PC-3 (cell line): Measurements from ENCODE around the gene KHNYN. TPM values are rescaled to one million over a fixed set of nuclear protein-coding genes. Genes with fewer than 3 reads are reported as not detected.

Source experiments
- ATAC-seq: fragments of 200-7000 bp; cut with Tn5 transposase; 2 replicates; pipeline ENCODE4 v1.9.1; 2020; ENCODE audit warnings: mild to moderate bottlenecking, moderate library complexity
- Bru-seq: library from RNA; stranded (reverse); fragments of 400-500 nt; gene quantifications from one replicate; lab custom pipeline; 2021; lab: Mats Ljungman, UMichigan
- BruChase-seq, 2 experiments: library from RNA; stranded (reverse); fragments of 400-500 nt; gene quantifications; one replicate each; lab custom pipeline; 2021; lab: Mats Ljungman, UMichigan
- BruUV-seq: library from RNA; stranded (reverse); fragments of 400-500 nt; replicated peaks from 2 replicates; lab custom pipeline; 2021; lab: Mats Ljungman, UMichigan
- CTCF ChIA-PET: fragments of 300-600 bp; sonication (Branson Sonifier 250); formaldehyde crosslinking; loops from one replicate; lab custom pipeline; 2022; ENCODE audit warnings: antibody characterized with exemption; lab: Charles Lee
- POLR2A ChIA-PET: fragments of 300-600 bp; sonication (Branson Sonifier 250); formaldehyde crosslinking; loops from one replicate; lab custom pipeline; 2022; ENCODE audit warnings: antibody characterized with exemption; ENCODE audit not compliant: unreplicated experiment; lab: Charles Lee
- DNase-seq: peaks from one replicate; pipeline ENCODE4 v3.0.0-alpha.2; 2015
- H2AFZ ChIP-seq: fragments of 300-600 bp; sonication (generic); 2 replicates; pipeline ENCODE4 v1.6.0; 2016; ENCODE audit warnings: antibody characterized with exemption, low read length
- H3F3A ChIP-seq: fragments of 300-600 bp; sonication (generic); one replicate; pipeline ENCODE4 v1.6.0; 2017; ENCODE audit warnings: antibody characterized with exemption, low read length, control low read depth, mild to moderate bottlenecking; ENCODE audit not compliant: unreplicated experiment
- H3K27ac ChIP-seq: fragments of 300-600 bp; sonication (generic); 2 replicates; pipeline ENCODE4 v1.5.1; 2016; ENCODE audit warnings: mild to moderate bottlenecking, low read length
- H3K27me3 ChIP-seq: fragments of 300-600 bp; sonication (generic); 2 replicates; pipeline ENCODE4 v1.6.1; 2016; ENCODE audit warnings: low read length, mixed read lengths
- H3K36me3 ChIP-seq: fragments of 300-600 bp; sonication (generic); 2 replicates; pipeline ENCODE4 v1.6.1; 2016; ENCODE audit warnings: low read depth, mixed run types, low read length, mixed read lengths
- H3K4me1 ChIP-seq: fragments of 300-600 bp; sonication (generic); 2 replicates; pipeline ENCODE4 v1.5.1; 2016; ENCODE audit warnings: low read length; ENCODE audit not compliant: insufficient read depth
- H3K4me2 ChIP-seq: fragments of 300-600 bp; sonication (generic); 2 replicates; pipeline ENCODE4 v1.6.0; 2016; ENCODE audit warnings: low read length
- H3K4me3 ChIP-seq: fragments of 300-600 bp; sonication (generic); 2 replicates; pipeline ENCODE4 v1.5.1; 2016; ENCODE audit warnings: mild to moderate bottlenecking, low read length, mixed read lengths
- H3K79me2 ChIP-seq: fragments of 300-600 bp; sonication (generic); 2 replicates; pipeline ENCODE4 v1.6.1; 2017; ENCODE audit warnings: low read length, mixed read lengths
- H3K9ac ChIP-seq: fragments of 300-600 bp; sonication (generic); 2 replicates; pipeline ENCODE4 v1.6.0; 2016; ENCODE audit warnings: mild to moderate bottlenecking, low read length
- H3K9me2 ChIP-seq: fragments of 300-600 bp; sonication (generic); replicated peaks from 2 replicates; pipeline ENCODE4 v1.6.1; 2016; ENCODE audit warnings: mixed run types, low read length, mixed read lengths
- H3K9me3 ChIP-seq: fragments of 300-600 bp; sonication (generic); 2 replicates; pipeline ENCODE4 v1.6.1; 2016; ENCODE audit warnings: low read length, mixed read lengths
- H4K20me1 ChIP-seq: fragments of 300-600 bp; sonication (generic); 2 replicates; pipeline ENCODE4 v1.6.1; 2016; ENCODE audit warnings: low read length, mixed read lengths
- EZH2 ChIP-seq: fragments of 300-600 bp; sonication (generic); IDR thresholded peaks from one replicate; pipeline ENCODE4 v1.6.1; 2017; ENCODE audit warnings: antibody characterized with exemption, mild to moderate bottlenecking, low read length; ENCODE audit not compliant: unreplicated experiment
- EZH2phosphoT487 ChIP-seq: fragments of 300-600 bp; sonication (generic); IDR thresholded peaks from 2 replicates; pipeline ENCODE4 v1.6.1; 2018; ENCODE audit warnings: mild to moderate bottlenecking, antibody characterized with exemption, low read length, borderline replicate concordance
- intact Hi-C: fragments of 100-400 bp; cut with micrococcal nuclease; formaldehyde crosslinking; loops from 2 replicates; pipeline ENCODE4 v1.9.0; 2023
- long read RNA-seq: library from polyadenylated mRNA; unstranded; transcript quantifications from one replicate; pipeline ENCODE4 v2.0.0, GENCODE V29; 2021; ENCODE audit not compliant: unreplicated experiment
- total RNA-seq: library from RNA; depleted of rRNA; stranded (reverse); fragments of >200 nt; gene quantifications from 2 replicates; pipeline ENCODE4 v1.2.3, GENCODE V29; 2014; rRNA removed
- TF ChIP-seq, protein P1 (sequence below): fragments of 300-600 bp; sonication (generic); conservative IDR thresholded peaks from 2 replicates; pipeline ENCODE4 v1.5.1; 2017; ENCODE audit warnings: antibody characterized with exemption, low read depth, mild to moderate bottlenecking, low read length

Gene KHNYN
- total RNA-seq (50.9 and 51.6 TPM in 2 replicates), Bru-seq, nascent RNA (percentile 90 among the genes with signal in this experiment), BruChase-seq, experiment 1, labeled RNA remaining after a 6-hour chase (percentile 92 among the genes with signal in this experiment), BruChase-seq, experiment 2, labeled RNA remaining after a 2-hour chase (percentile 95 among the genes with signal in this experiment)
- long read RNA-seq, transcript KHNYN-206 (8 exons, 2,443 nt), result minor isoform, 7 of 99 reads
- long read RNA-seq, transcript KHNYN-202 (8 exons, 3,359 nt), result major isoform, 25 of 99 reads
- long read RNA-seq, partial matches to known transcripts, result 47 of 99 reads
- long read RNA-seq, other reads (novel, unspliced or antisense), result 18 of 99 reads

GRCh38 chr14:24429395-24430142 is at the start of gene KHNYN, which contains the start of gene CBLN3:
Gene KHNYN (plus strand): TSS chr14:24429954. CDS start chr14:24430731, 777 bp downstream.
Gene CBLN3 (minus strand): TSS chr14:24429668. CDS start chr14:24429054, 614 bp downstream.
- Histone ChIP-seq H3K27ac (peak within 1 kb of the TSS; percentile 85), H2AFZ (peak within 1 kb of the TSS; percentile 91), H3K9me2 (no peaks in the 10 kb centered on the region), H3K9me3 (no peaks in the 10 kb centered on the region), H3K27me3 (no peaks in the 10 kb centered on the region), H3K4me1 (peaks cover 55% of the 10 kb centered on the region), H3K9ac (peak within 1 kb of the TSS; percentile 95), H3K4me3 (peak within 1 kb of the TSS; percentile 98), H4K20me1 (no peaks in the 10 kb centered on the region), H3K79me2 (peaks cover 22% of the 10 kb centered on the region), H3K36me3 (peaks cover 10% of the 10 kb centered on the region), H3K4me2 (peak within 1 kb of the TSS; percentile 100), H3F3A (no peaks in the 10 kb centered on the region)
- ATAC-seq (peak; percentile 77), DNase-seq (peak; percentile 90)
- intact Hi-C loops, result loop anchor here (2.0 kb wide), 2 partner anchors 35 to 187 kb away; partner anchors contain the start of gene TINF2
- ChIA-PET CTCF (interaction anchor here (1.1 to 2.9 kb wide), 2 partner anchors 96 to 102 kb away, joined by 3 to 27 read pairs; no protein-coding TSS in a partner anchor), POLR2A (interaction anchor here (0.6 to 1.0 kb wide), 3 partner anchors 11 to 64 kb away, joined by 3 to 7 read pairs (median 4); no protein-coding TSS in a partner anchor)
- TSS peak; percentile 73 for BruUV-seq
- TF ChIP-seq EZH2 (no peak), EZH2phosphoT487 (no peak)
- TF ChIP-seq, protein P1, sequence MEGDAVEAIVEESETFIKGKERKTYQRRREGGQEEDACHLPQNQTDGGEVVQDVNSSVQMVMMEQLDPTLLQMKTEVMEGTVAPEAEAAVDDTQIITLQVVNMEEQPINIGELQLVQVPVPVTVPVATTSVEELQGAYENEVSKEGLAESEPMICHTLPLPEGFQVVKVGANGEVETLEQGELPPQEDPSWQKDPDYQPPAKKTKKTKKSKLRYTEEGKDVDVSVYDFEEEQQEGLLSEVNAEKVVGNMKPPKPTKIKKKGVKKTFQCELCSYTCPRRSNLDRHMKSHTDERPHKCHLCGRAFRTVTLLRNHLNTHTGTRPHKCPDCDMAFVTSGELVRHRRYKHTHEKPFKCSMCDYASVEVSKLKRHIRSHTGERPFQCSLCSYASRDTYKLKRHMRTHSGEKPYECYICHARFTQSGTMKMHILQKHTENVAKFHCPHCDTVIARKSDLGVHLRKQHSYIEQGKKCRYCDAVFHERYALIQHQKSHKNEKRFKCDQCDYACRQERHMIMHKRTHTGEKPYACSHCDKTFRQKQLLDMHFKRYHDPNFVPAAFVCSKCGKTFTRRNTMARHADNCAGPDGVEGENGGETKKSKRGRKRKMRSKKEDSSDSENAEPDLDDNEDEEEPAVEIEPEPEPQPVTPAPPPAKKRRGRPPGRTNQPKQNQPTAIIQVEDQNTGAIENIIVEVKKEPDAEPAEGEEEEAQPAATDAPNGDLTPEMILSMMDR, result no peak

GRCh38 chr14:24381363-24382063 is 48.2 kb upstream of the KHNYN start:
- Histone ChIP-seq H3K4me2 (no peak overlapping the region), H3K9me2 (no peaks in the 10 kb centered on the region), H3F3A (no peaks in the 10 kb centered on the region), H3K27me3 (no peaks in the 10 kb centered on the region), H3K36me3 (no peaks in the 10 kb centered on the region), H3K79me2 (no peaks in the 10 kb centered on the region), H4K20me1 (no peaks in the 10 kb centered on the region), H2AFZ (no peak overlapping the region), H3K9ac (no peak overlapping the region), H3K9me3 (no peaks in the 10 kb centered on the region), H3K27ac (no peak overlapping the region), H3K4me1 (no peaks in the 10 kb centered on the region), H3K4me3 (no peak overlapping the region)
- ATAC-seq (no peak), DNase-seq (no peak)
- intact Hi-C loops, result no loop called here
- no peak for TF ChIP-seq EZH2
- no peak for TF ChIP-seq EZH2phosphoT487
- TF ChIP-seq, protein P1, result no peak
- ChIA-PET CTCF (no interaction called here), POLR2A (no interaction called here)
- BruUV-seq, result no TSS peak
